HK-2 (cell line): ENCODE data around the gene SNAPC3.
"Not testable (repeated sequence)": the region's sequence is repeated elsewhere in the genome, so short reads cannot be mapped to it uniquely, and the experiment has no call there.

Source experiments
- DNase-seq: peaks from one replicate; pipeline ENCODE4 v3.0.0-alpha.2; 2018; ENCODE audit not compliant: unreplicated experiment

Gene SNAPC3

DNA sequence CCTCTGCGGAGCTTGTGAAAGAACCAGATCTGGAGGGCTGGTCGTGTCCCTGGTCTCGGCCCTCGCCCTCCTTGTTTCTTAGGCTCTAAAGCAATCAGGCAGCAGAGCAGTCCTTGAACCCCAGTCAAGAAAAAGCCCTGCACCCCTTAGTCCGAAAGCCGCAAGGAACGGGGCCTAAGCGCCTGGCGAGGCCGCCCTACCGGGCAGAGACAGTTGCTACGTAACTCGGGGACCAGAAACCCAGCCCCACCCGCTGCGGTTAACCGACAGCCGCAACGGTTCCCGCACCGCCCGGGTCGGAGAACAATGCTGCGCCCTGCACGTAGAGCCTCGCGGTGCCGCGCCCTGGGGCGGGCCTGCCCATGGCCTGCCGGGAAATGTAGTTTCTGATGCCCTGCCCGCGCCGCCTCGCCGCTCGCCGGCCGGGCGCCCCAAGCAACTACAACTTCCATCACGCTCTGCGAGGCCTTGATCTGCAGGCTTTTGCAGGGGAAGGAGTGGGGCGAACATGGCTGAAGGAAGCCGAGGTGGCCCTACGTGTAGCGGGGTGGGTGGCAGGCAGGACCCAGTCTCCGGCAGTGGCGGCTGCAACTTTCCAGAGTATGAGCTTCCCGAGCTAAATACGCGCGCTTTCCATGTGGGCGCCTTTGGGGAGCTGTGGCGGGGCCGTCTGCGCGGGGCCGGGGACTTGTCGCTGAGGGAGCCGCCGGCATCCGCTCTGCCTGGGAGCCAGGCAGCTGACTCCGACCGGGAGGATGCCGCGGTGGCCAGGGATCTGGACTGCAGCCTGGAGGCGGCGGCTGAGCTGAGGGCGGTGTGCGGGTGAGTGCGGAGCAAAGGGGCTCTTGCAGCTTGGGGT is at the start of gene SNAPC3:
Gene SNAPC3, plus strand, starts transcription at position 505 of the 859 bp plus-strand sequence. Its CDS starts 4 bp downstream, at position 509.
- DNase-seq: peak; percentile 89

DNA sequence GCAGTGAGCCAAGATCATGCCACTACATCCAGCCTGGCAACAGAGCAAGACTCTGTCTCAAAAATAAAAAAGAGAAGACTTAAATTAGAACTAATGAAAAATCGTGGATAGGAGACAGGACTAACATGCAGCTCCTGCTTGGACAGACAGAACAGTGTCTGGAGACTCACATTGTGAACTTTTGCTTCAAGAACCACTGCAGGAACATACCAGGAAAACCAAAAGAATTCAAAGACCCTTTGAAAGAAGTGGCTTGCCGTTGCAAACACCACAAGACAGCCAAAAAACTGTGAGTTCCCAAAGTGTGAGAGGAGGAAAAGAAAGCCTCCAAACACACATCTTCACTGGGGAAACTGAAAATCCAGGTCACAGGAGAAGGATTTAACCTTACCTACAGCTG is 48.8 kb upstream of the SNAPC3 start:
- no peak for DNase-seq

DNA sequence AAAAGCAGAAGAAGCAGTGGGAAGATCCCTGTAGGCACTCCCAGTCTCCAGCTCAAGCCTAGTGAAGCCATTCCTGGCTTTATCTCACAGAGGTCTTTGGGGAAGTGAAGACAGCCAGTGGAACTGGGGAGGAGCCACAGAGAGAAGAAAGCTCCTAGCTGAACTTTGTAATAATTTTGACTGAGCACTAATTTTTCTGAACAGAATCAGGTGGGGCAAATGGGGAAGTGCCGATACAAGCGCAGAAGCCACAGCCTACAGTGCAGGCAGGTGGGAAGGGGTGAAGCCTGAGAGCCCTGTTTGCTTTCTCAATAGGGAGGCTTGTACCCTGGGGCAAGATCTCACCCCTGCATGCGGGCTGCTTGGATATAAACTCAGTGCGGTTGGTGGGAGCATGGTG is 48.4 kb upstream of the SNAPC3 start:
- no peak for DNase-seq

DNA sequence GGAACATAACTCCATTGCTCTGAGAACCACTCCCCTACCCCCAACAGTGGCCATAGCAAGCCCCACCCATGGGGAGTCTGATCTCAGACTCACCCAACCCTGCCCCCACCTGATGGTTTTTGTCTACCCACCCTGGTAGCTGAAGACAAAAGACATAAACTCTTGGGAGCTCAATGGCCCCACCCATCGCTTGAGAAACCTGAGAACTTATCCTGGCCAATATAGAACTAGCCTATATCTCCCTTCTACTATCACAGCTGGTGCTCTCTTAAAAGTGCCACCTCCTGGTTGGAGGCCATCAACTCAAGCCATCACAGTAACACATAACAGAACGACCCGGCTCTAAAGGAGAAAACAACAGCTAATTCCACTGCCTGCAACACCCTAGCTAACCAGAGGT is 47.9 kb upstream of the SNAPC3 start:
- no peak for DNase-seq

DNA sequence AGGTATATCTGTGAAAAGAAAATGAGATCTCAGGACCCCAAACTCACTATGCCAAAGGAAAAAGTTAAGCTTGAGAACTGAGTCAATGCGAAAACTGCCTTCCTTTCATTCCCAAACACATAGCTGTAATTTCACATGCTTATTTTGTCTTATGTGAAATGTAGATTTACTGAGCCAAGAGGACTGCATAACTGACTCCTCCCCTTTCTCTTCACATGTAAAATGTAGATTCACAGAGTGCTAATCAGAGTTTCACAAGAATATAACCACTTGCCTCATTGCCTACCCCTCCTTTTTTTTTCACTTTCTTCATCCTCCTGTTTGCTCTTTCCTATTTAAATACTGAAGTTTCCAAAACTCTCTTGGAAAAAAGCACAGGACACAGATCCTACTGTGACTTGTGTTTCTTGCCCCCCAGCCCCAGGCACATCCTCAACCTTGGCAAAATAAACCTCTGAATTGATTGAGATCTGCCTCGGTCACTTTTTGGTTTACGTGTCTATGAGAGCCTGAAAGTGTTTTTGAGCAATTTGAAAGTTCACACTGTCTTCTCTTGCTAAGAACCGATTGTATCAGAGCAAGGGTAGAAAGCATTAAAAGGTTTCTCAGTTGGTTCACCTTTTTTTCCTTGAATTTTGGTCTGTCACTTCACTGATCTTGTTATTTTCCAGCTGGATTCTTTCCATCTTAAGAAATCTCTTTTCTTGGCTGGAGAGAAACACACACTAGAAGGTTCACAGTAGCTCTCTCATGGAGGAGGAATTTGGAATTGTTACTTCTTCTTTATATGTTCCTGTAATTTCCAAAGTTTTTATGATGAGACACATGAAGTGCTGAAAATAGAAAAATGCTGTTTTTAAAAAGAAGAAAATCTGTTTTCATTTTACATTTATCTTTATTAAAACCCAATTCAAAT is 44.8 kb upstream of the SNAPC3 start:
- no peak for DNase-seq

DNA sequence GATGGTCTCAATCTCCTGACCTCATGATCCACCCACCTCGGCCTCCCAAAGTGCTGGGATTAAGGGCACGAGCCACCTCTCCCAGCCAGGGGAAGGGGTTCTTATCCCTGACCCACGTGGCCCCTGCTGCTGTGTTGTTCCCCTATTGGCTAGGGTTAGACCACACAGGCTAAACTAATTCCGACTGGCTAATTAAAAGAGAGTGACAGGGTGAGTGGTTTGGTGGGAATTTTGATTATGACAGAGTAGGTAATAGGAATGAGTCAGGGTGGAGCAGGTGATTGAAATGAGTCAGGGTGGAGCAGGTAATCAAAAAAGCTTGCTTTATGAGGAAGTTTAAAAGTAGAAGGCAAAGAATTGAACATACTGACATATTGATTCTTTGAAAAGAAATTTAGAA is 43.4 kb upstream of the SNAPC3 start:
- not testable (repeated sequence) for DNase-seq

DNA sequence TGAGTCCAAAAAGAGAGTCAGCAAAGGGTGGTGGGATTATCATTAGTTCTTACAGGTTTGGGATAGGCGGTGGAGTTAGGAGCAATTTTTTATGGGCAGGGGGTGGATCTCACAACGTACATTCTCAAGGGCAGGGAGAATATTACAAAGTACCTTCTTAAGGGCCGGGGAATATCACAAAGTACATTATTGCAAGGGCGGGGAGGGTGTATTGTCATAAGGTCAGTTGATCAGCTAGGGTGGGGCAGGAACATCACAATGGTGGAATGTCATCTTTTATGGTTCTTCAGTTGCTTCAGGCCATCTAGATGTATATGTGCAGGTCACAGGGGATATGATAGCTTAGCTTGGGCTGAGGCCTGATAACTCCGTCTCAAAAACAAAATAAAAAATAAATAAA is 42.8 kb upstream of the SNAPC3 start:
- not testable (repeated sequence) for DNase-seq

DNA sequence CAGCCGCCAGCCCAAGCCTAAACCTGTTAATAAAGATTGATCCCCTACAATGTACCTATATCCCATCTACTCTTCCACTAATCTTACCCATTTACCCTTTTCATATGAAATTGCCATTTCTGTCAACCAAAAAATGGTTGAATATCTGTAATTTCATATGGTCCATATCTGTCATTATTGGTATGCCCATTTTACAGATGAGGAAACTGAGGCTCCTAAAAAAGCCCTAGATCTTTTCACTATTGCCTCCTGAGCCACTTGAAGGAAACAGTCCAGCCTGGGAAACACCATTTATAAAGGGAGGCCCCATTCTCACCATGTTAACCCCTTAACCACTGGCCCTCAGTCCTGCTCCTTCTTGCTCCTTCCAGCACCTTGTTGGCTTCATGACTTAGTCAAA is 41.2 kb upstream of the SNAPC3 start:
- DNase-seq: no peak

DNA sequence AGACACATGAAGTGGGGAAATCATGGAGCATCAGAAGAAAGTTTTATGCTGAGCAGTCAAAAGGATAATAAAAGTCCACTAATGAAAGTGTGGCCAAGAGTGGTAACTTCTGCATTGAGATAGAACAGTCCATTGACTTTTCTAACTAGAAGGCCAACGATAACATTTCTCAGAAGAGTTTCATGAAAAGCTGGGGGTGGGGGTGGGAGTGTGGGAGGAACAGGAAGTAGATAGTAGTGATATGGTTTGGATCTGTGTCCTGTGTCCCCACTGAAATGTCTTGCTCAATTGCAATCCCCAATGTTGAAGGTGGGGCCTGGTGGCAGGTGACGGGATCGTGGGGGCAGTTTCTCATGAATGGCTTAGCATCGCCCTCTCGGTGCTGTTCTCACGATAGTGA is 36.2 kb upstream of the SNAPC3 start:
- DNase-seq: no peak

DNA sequence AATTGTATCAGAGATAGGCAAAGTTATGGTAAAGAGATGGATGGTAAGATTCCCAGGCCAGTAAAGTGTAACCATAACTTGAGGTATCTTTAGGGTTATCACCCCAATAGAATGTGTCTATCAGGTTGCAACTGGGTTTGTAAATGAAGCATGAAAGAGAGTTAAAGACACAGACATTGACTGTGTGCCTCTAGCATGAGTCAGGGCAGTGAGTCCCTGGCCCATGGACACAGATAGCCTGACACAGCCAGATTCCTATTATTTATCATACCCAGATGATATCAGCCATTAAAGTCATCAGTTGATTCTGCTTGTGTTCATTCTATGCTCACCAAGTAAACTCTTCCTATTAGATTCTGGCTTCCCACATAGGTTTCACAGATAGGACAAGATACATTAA is 33.5 kb upstream of the SNAPC3 start:
- DNase-seq: no peak

DNA sequence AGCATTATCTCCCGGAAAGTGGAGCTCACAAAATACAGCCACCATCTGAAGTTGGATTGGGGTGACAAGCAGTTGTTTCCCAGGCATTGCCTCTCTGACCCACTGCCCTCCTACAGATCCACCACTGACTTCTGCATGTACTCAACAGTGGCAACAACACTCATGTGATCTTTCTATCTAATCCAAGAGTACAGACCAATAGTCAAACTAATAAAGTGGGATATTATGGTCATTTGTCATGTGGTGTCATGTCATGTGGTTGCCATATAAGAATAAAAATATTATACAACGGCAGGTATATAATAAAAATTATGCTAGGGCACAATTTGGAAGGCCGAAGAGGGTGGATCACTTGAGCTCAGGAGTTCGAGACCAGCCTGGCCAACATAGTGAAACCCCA is 33.0 kb upstream of the SNAPC3 start:
- DNase-seq: no peak

DNA sequence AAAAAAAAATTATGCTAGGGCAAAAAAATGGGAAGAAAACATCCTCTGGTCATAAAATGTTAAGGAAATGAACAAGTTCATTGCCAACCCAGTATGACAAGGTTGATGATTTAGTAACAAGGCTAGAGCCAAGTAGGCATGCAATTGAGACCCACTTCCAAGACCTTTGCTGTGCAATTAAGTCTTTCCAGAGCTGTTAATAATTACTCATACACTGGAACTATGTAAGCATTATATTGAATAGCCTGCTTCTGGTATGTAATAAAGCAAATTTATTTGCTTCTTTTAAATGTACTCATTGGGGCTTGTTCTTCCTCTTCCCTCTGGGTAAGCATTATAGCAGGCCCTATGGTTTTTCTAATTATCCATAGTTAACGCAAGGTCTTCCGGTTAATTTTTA is 32.5 kb upstream of the SNAPC3 start:
- DNase-seq: no peak

DNA sequence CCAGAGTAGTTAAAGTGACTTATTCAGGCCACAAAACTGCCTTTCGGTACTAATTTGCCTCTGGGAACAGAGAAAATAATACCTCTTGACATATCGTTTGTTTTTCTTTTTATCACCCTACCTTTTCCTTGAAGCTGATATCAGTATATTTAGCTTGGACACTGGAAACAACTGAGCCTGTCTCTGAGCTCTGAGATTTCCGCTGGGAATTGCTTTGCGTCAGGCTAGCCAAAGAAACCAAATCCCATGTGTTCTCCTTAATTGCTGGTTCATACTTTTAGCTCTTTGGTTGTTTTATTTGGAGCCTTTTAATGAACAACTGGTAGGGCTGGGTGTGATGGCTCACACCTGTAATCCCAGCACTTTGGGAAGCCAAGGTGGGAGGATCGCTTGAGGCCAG is 30.3 kb upstream of the SNAPC3 start:
- no peak for DNase-seq

DNA sequence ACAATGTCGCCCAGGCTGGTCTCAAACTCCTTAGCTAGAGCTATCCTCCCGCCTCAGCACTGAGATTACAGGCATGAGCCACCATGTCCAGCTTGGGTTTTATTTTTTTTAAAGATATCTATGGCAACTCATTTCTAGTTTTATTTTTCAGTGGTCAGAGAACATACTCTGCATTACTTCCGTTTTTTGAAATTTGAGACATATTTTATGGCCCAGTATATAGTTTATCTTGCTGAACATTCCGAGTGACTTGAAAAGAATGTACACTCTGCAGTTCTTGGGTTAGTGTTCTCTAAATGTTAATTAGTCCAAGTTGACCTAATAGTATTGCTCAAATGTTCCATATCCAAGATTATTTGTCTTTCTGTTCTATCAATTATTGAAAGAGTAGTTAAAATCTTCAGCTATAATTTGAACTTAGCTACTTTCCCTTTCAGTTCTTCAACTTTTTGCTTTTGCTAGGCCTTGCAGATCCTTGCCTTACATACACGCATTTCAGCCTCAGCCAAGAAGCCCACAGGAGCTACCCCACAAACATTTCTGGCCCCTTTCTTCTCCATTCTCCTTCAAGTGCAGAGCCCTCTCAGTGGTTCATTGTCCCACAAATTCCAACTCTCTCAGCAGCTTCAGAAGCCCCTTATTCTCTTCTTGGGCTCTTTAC is 22.3 kb upstream of the SNAPC3 start:
- DNase-seq: no peak

DNA sequence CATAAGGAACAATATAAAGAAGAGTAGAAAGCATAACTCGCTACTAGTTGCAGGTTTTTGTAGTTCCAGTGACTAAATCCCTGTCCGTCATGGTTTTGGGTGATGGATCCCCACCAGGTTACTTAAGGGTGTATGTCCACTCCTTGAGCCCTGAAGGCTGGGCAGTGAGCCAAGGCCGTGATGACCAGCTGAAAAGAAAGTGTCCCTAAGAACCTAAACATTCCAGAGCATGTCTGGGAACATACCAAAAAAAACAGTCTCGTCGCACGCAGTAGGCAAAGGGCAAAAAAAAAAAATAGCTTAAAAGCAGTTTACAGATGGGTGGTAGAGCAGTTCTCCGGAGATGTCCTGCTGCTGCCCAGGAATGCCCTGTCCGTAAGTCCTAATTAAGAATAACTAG is 21.4 kb upstream of the SNAPC3 start:
- DNase-seq: no peak

DNA sequence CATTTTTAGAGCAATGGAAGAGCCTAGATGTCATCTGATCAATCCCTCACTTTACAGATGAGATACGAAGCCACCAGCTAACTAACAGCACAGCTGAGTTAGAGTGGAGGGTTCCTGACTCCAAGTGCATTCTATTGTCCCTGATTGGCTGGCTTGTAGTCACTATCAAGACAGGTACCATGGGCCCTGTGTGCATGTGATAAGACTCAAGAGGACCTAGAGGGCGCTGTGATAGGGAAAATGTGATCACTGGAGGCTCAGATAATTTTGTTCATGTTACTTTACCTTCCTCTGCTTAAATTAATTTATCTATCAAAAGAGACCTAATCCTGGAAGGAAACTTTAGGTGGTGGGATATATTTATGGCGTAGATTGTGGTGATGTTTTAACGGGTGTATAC is 19.5 kb upstream of the SNAPC3 start:
- no peak for DNase-seq

DNA sequence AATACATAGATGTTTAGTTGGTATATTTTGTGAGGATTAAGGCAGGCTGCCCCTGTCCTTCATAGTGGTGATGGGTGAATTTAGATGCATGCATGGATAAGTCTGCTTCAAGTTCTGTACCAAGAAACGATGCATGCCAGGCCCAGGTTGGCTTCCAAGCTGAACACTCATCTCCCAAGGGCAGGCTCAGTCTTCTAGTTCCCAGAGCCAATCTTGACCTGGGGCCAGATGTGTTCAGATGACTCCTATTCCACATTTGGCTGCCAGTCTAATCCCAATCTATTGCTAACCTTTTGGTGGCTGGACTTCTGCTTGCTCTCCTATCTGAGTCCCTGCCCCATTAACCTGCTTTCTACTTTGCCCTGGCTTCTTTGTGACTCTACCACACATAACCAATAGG is 18.5 kb upstream of the SNAPC3 start:
- no peak for DNase-seq

DNA sequence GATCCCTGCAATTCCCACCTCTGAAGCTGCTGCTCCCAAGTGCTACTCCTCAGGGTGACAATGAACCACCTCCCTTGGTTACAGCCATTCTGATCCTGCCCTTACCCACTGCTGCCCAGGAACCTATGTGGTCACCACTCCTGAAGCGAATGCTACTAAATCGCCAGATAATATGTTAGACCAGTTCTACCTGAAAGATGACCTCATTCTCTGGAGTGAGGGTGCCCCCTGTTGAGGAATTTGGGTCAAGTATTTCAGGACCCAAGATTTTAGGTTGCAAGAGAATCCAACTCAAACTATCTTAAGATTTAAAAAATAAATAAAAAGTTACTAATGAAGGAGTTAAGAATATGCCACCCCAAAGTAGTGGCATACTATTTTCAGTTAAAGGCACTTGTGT is 5.8 kb upstream of the SNAPC3 start:
- DNase-seq: peak; percentile 7

DNA sequence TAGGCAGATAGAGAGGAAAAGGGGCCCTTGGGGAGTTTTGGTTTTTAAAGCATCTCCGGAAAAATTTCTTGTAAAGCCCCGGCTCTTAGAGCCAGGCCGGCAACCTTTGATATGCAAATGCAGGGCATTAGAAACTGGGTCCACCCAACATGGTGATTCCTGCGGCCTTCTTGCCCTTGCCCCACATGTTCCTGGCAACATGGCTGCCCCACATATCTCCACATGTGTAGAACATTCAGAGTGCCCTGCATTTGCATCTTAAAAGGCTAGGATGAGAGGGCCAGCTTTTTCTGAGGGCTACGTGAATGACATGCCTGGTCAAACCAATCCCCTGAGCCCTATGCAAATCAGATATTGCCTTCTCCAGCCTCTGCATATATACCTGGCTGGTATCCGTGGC is 5.0 kb upstream of the SNAPC3 start:
- no peak for DNase-seq

DNA sequence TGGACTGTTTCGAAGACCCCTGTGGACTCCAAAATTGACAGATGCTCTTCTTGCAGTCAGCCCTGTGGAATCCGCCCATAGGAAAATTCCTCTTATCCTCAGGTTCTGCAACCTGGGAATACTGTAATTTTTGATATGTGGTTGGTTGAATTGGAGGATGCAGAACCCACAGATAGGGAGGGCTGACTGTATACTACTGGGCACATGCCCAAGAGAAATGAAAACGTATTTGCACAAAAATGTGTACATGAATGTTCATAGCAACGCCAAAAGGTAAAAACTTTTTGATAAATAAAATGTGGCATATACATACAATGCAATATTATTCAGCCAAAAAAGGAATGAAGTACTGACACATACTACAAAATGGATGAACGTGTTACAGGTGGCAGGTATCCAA is 1.9 kb upstream of the SNAPC3 start:
- DNase-seq: no peak

DNA sequence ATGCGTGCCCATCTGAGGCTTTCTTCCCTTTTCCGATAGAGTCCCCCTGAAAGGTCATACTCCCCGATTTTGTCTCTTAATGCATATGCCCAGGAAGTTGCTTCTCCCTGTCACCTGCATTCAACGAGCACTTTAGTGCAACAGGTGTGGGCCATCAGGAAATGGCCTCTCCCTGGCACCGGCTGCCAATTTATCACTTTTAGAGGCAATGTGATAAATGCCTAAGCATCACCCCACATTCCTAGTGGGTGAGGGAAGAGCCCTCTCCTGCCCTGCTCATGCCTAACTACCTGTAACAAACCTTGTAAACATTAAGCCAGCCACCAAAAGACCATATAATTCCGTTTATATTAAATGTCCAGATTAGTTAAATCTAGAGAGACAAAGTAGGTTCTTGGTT is 1.1 kb upstream of the SNAPC3 start:
- DNase-seq: no peak

DNA sequence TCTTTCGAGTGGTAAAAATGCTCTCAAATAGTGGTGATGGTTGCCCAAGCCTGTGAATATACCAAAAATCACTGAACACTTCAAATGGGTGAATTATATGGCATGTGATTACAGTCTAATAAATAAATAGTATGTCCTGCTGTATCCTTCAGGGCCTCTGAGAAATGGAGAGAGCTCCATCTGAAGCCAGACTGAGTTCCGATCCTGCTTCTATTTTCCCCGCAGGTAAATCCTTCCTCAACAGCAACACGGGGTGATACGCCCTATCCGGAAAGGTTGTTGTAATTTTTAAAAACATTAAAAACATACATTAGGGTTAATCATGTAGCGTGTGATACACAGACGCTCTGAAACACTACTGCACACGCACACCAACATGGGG is 695 bp upstream of the SNAPC3 start:
- no peak for DNase-seq
